Activated gamma-delta T cell treated with anti-CD3 and anti-CD28 coated beads, Interleukin-2, amount 50 U/mL, for 16 hours (primary cell): ENCODE results near the gene VGLL3.
"Not testable (repeated sequence)": the region's sequence is repeated elsewhere in the genome, so short reads cannot be mapped to it uniquely, and the experiment has no call there.

ENCODE experiments used
- DNase-seq: peaks from one replicate; pipeline ENCODE4 v3.0.0-alpha.2; 2020; ENCODE audit warnings: low read depth

VGLL3 gene

GRCh38 chr3:86989006-86989405 lies 1.9 kb downstream of the VGLL3 start:
- DNase-seq: no peak

GRCh38 chr3:86988235-86988634 lies 2.7 kb downstream of the VGLL3 start:
- no peak for DNase-seq

DNA sequence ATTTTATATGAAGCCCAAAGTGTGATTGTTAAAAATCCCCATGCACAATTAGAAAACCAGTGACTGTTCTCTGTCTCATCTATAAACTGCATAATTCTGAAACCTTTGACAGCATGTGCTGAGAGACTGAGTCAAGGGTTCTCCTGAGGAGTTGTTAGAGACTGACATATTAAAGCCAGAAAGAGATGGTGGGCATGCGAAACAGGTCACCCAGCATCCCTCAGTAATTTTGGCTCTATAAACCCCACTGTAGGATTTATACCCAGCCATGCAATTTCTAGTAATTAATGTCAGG lies 3.6 kb downstream of the VGLL3 start:
- no peak for DNase-seq

DNA sequence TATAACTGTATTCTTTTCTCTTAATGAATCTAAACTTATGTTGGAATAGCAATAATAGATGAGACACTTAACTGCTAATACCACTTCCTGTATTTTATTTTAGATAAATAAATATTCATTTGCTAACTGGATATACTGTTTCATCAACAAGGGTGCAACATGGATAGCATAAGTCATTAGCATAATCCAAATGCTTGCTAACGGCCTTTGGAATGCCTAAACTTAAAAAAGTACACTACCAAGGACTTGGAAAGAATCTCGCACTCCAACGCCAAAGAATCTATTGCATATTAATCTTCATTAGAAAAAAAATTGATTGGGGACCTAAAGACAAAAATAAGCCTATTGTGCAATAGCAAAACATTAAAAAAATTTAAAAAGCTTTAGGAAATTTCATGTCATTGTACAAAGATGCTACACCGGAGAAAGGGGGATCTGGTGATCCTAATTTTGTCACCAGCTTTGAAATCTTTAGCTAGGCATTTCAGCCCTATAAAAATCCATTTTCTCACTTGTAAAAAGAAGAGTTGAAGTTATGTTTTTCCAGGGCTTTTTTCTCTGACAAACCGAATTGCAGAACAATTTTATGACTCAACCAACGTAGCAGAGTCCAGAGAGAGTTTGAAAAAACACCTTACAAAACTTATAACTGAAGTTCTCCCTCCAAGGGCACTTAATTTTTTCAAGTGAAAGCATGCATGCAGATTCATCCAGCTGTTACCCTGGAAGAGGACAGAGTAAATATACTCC lies 4.1 kb downstream of the VGLL3 start:
- no peak for DNase-seq

DNA sequence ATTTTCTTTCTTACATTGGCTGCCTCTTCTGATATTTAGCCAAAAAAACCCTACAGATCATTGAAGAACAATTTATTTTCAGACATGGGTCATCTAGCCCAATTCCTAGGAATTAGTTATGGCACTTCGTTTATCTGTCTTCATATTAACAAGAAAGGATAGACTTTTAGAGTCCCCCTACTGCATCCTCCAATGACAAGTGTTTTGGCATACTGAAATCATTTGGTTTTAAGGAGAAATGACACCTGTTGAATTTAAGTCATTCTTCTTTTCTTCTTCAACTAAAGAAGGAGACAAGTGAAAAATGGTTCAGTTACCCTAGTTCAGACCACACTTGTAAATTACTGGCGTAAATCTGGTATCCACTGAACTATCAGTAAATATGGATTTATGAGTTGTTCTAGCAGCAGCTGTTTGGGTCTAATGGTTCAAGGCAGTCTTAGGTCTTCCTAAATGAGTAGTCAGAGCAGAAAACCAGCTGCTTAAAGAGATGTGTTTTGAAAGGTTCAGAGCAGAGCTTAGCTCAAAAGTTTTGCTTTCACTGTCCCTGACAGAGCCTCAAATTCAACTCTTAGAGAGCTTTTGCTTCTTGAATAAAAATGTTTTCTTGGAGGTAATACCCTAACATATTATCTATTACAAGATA lies 5.6 kb downstream of the VGLL3 start:
- no peak for DNase-seq

DNA sequence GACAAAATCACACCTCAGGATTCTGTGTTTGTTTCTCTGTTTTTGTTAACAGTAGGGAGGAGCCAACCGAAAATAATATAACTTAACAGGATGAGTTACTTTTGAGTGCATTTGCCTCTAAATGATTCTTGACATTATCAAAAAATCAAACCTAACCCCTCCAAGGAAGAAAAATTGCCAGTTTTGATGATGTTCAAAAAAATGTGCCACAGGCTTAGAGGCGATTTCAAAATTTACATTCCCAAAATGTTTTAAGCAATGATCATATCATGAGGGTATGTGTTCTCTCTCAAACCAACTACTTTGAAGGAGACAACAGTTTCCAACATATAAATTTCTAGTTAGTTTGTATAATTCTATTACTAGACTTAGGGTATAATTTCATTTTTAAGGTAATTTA lies 6.7 kb downstream of the VGLL3 start:
- DNase-seq: no peak

DNA sequence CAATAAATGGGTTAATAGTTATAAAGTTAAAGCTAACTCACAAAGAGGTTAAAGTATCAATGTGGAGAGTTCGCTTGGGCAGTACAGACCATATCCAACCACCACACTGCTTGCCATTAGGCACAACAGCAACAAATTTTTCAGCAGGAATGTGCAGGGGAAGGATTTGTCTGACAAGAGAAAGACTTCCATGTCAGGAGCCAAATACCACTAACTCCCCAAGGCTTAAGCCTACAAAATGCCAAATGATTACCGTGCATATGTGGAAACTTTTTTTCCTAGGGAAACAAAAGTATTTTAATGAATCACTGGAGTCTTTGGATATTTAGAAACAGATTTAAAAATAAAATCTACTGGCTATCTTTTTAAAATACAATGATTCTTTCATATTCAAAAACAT lies 8.1 kb downstream of the VGLL3 start:
- no peak for DNase-seq

GRCh38 chr3:86978111-86978551 lies 12.8 kb downstream of the VGLL3 start:
- no peak for DNase-seq

DNA sequence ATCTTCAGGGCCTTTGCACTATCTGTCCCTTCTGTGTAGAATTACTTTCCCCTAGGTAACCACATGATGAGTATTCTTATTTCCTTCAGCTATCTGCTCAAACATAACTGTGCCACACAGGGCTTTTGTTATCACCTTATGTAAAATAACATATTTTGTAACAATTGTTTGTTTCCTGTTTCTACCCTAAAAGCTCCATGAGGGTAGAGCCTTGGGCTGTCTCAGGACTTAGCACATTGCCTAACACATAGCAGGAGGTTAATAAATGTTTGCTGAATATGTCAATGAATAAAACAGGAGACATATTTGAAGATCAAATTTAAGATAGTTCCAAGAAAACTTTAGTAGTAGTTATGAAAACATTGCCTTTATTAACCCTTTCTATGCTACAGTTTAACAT lies 14.7 kb downstream of the VGLL3 start:
- no peak for DNase-seq

GRCh38 chr3:86974177-86974576 lies 16.8 kb downstream of the VGLL3 start:
- not testable (repeated sequence) for DNase-seq

GRCh38 chr3:86973440-86973839 lies 17.5 kb downstream of the VGLL3 start:
- DNase-seq: no peak

DNA sequence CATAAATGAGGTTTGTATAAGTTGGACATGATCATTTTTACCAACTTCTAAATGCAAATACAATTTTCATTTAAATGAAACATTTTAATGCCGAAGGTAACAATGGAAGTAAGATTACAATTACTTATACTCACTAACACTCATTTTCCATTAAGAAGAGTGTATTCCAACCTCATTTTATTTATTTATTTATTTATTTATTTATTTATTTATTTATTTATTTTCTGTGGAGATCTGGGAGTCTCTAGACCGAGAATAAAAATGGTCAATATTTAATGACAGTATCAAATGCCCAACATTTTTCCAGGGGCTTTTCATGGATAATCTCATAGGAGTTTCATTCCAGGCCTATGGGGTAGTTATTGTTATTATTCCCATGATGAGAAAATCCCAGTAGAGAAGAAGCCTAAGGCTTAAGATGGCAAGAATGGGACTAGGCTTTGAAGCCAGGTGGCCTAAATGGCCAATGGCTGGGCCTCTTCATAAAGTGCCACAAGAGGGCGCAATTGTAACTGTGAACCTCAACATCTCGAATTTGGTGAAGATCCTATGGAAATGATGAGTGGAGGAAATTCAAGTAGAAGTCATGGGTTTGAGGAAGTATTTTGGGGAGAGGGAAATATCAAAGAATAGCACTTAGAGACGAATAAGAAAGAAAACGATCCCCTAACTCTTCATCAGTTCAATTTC lies 21.3 kb downstream of the VGLL3 start:
- DNase-seq: no peak

DNA sequence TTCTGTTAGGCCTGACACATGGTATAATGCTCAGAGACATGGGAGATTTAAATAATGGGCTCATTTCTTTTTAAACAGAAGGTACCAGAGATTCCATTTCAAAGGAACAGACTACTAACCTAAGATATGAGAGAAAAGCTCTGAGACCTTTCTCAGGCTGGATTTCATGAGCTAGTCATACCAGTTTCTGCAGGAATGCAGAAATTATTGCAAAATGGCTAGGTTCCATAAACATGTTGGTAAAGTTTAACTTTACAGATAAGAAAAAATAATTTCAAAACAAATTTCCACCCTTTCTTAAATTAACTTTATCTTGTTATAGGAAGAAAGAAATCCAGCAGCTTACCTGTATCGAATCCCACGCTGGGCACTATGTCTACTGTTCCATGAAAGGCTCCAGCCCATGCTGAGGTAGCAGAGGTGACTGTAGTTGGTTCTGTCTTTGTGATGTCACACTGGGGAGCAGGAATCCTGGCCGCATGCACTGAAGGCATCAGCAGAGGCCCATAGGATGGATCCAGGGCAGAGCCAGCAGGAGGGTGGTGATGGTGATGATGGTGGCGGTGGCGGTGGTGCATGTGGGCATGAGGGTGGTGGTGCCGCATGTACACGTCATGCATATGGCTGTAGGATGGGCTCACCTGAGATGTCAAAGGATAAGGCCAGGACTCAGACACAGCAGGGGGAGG lies 22.6 kb downstream of the VGLL3 start:
- DNase-seq: no peak

DNA sequence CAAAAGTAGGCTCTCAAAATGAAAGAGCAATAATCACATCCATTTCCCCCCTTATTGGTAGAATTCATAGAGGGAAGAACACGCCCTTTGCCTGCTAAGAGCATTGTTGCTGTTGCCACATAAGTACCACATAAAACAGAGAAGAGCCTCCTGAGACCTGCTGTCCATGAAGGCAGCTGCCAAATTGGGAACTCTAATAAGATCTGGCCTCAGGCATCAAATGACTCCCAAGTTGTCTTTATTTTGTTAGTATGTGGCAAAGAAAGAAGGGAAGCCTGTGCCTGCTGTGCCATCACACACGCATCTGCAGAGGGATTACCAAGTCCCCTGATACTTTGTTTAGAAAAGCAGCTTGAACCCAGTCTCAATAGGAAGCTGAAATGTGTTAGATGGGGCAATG lies 23.9 kb downstream of the VGLL3 start:
- DNase-seq: no peak

DNA sequence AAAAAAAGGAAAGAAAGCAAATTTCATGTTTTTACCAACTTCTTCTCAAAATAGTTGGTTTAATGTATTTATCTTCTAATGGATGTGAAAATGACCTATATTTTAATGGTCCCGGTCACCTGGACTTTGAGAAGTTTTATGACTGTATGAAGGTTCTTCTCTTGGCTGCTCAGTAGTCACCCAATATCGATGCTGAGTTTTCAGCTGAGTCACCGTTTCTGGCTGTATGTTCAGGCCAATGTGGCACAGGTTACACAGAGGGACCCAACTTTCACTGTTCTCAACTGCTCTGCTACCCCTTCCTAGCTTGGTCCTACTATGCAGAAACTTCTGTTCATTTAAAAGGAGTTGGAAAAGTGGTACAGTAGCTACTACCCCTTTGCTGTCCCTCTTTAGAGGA lies 25.8 kb downstream of the VGLL3 start:
- no peak for DNase-seq

DNA sequence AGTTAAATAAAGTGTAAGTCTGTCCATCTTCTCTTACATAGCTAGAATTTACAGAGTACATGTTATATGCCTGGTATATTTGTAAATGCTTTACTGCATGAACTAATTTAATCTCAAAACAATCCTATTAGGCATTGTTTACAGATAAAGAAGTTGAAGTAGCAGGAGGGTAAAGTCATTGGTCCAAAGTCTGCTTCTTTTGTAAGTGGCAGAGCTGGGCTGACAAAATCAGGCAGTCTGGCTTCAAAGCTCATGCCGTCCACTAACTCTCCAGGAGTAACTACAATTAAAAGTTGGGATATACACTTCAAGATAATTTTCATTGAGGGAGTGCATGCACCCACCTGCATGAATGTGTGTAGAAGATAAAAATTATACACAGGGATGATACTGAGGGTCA lies 27.3 kb downstream of the VGLL3 start:
- no peak for DNase-seq

DNA sequence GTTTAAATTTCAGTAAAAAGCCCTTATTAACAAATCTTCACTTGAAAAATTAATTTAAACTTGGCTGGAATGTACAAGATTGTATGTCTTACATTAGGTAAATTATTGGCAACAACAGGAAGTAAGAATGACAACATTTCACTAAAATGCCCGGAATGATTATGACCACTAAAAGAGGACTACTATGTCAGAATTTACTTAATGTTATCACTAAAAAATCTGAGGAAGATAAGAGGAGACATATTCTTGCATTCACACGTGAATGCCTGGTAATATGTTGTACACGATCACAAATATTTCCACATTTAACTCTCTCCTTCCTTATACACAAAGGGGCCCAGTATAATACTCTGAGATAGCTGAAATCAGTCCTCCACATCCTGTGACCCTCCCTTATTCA lies 29.7 kb downstream of the VGLL3 start:
- no peak for DNase-seq

GRCh38 chr3:86960550-86960949 lies 30.4 kb downstream of the VGLL3 start:
- no peak for DNase-seq

- DNase-seq: no peak
These were observed 32.4 kb downstream of the VGLL3 start for GRCh38 chr3:86958534-86958933.

DNA sequence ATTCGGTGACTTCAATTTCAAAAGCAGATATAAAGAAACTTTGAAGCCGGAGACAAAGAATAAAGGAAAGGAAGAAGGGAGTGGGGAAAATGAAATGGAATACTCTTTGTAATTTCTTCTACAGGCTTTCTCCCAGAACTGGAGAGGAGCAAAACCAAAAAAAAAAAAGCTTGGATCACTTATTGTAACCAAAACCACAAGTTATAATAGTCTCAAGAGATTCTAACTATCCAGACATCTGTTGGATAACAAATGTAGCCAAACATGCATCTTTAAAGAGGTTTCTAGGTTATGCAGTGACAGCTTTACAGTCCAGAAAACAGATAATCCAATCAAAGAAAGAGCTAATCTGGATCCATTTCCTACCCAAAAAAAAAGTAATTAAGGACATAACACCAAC lies 36.2 kb downstream of the VGLL3 start:
- no peak for DNase-seq

GRCh38 chr3:86954226-86954625 lies 36.7 kb downstream of the VGLL3 start:
- DNase-seq: no peak

GRCh38 chr3:86951322-86951721 lies 39.6 kb downstream of the VGLL3 start:
- DNase-seq: no peak

DNA sequence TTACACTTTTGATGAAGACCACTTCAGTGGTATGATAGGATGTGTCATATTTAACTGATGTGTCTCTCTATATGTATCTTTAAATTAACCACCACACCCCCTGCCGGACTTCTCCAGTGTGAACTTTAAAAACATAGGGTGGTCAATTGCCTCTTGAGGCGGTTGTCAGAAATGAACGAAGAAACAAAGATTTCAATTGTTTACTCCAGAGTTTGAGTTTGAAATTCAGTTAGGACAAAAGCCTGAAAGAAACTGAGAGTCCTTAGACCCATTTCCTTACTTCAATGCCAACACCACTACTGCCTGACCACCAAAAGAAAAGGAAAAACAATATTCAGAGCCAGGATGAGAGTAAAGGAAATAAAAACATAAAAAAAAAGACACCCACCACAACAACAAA lies 40.2 kb downstream of the VGLL3 start:
- DNase-seq: no peak
